H1 (cell line): ENCODE measurements around the gene MAST2. TPM values are rescaled to one million over a fixed set of nuclear protein-coding genes. Genes with fewer than 3 reads are reported as not detected.

Source experiments
- CTCF ChIA-PET: fragments of 300-600 bp; sonication (Branson Sonifier 250); formaldehyde crosslinking; loops from one replicate; lab custom pipeline; 2021; ENCODE audit not compliant: partially characterized antibody; lab: Charles Lee
- POLR2A ChIA-PET: fragments of 300-600 bp; sonication (Branson Sonifier 250); formaldehyde crosslinking; loops from one replicate; lab custom pipeline; 2021; ENCODE audit warnings: inconsistent platforms; ENCODE audit not compliant: partially characterized antibody; lab: Charles Lee
- DNase-seq, 2 experiments: peaks; one replicate each; pipeline versions ENCODE4 v3.0.0 to v3.0.0-alpha.2; 2010 to 2022; ENCODE audit warnings: low spot score in 2 of 2, low read depth in 1 of 2, mixed read lengths in 1 of 2
- FAIRE-seq: peaks from 2 replicates; lab custom pipeline; 2011; peaks lifted over from hg19 to GRCh38; lab: Jason Lieb, UNC
- H2AFZ ChIP-seq: 2 replicates; pipeline ENCODE4 v1.8.1; 2012; ENCODE audit warnings: low read length, inconsistent platforms
- H2AK5ac ChIP-seq: 2 replicates; pipeline ENCODE4 v1.6.1; 2013; ENCODE audit warnings: low read depth, low read length
- H2BK120ac ChIP-seq: replicated peaks from 2 replicates; pipeline ENCODE3; 2013; ENCODE audit warnings: low read depth, low read length, inconsistent platforms
- H2BK12ac ChIP-seq: 2 replicates; pipeline ENCODE4 v1.6.1; 2013; ENCODE audit warnings: low read depth, low read length
- H2BK15ac ChIP-seq: 2 replicates; pipeline ENCODE4 v1.6.1; 2013; ENCODE audit warnings: low read length
- H2BK20ac ChIP-seq: 2 replicates; pipeline ENCODE4 v1.6.1; 2013; ENCODE audit warnings: low read length
- H2BK5ac ChIP-seq: 2 replicates; pipeline ENCODE4 v1.6.1; 2013; ENCODE audit warnings: low read depth, low read length
- H3K14ac ChIP-seq: 2 replicates; pipeline ENCODE4 v1.6.1; 2013; ENCODE audit warnings: inconsistent platforms; ENCODE audit not compliant: insufficient read length
- H3K18ac ChIP-seq: 2 replicates; pipeline ENCODE4 v1.6.1; 2013; ENCODE audit warnings: low read length; ENCODE audit errors: extremely low read depth
- H3K23ac ChIP-seq: 2 replicates; pipeline ENCODE4 v1.6.1; 2013; ENCODE audit warnings: inconsistent platforms; ENCODE audit not compliant: insufficient read length
- H3K23me2 ChIP-seq: 2 replicates; pipeline ENCODE4 v1.6.1; 2013; ENCODE audit warnings: low read depth, low read length
- H3K27ac ChIP-seq: 2 replicates; pipeline ENCODE4 v1.6.1; 2011; ENCODE audit warnings: low read depth, low read length, inconsistent platforms
- H3K27me3 ChIP-seq, 4 experiments: replicated peaks in 1 of 4; 1 replicate in 1 of 4; 2 replicates in 3 of 4; pipeline versions ENCODE4 v1.6.1 to v1.8.1; 2011 to 2013; ENCODE audit warnings: low read length in 3 of 4, mild to moderate bottlenecking in 3 of 4, inconsistent platforms in 2 of 4, mixed read lengths in 2 of 4, moderate library complexity in 1 of 4; ENCODE audit not compliant: control insufficient read depth in 3 of 4, insufficient read depth in 3 of 4; ENCODE audit errors: extremely low read depth in 1 of 4
- H3K36me3 ChIP-seq, 4 experiments: 2 replicates each; pipeline versions ENCODE4 v1.6.1 to v1.8.1; 2011 to 2013; ENCODE audit warnings: mild to moderate bottlenecking in 4 of 4, low read length in 3 of 4, moderate library complexity in 2 of 4, control low read depth in 1 of 4, inconsistent platforms in 1 of 4; ENCODE audit not compliant: insufficient read depth in 4 of 4, control insufficient read depth in 2 of 4
- H3K4ac ChIP-seq: replicated peaks from 2 replicates; pipeline ENCODE3; 2013; ENCODE audit warnings: low read length, low read depth, mixed read lengths, inconsistent platforms; ENCODE audit not compliant: insufficient read length
- H3K4me1 ChIP-seq, 4 experiments: replicated peaks in 1 of 4; 1 replicate in 1 of 4; 2 replicates in 3 of 4; pipeline versions ENCODE4 v1.6.1 to v1.8.1; 2011 to 2013; ENCODE audit warnings: low read length in 3 of 4, inconsistent platforms in 2 of 4, mixed read lengths in 1 of 4; ENCODE audit not compliant: insufficient read depth in 4 of 4, control insufficient read depth in 3 of 4
- H3K4me2 ChIP-seq, 2 experiments: 2 replicates each; pipeline versions ENCODE4 v1.6.1 to v1.8.1; 2011 to 2013; ENCODE audit warnings: low read depth in 2 of 2, low read length in 2 of 2, control low read depth in 1 of 2, inconsistent platforms in 1 of 2, mild to moderate bottlenecking in 1 of 2; ENCODE audit not compliant: insufficient read depth in 1 of 2
- H3K4me3 ChIP-seq, 4 experiments: fragments of 200-600, 300-600 bp in 1 of 4; sonication (generic), shearing (Covaris generic), sonication (Bioruptor Twin) in 1 of 4; 2 replicates each; pipeline versions ENCODE4 v1.5.1 to v1.8.1; 2011 to 2016; ENCODE audit warnings: low read length in 4 of 4, low read depth in 3 of 4, control low read depth in 2 of 4, inconsistent platforms in 2 of 4, mild to moderate bottlenecking in 2 of 4, mixed read lengths in 1 of 4, moderate library complexity in 1 of 4; ENCODE audit not compliant: insufficient read depth in 2 of 4; ENCODE audit errors: extremely low read depth in 1 of 4
- H3K56ac ChIP-seq: replicated peaks from 2 replicates; pipeline ENCODE3; 2013; ENCODE audit warnings: low read depth, mild to moderate bottlenecking, mixed read lengths, low read length, inconsistent platforms; ENCODE audit not compliant: insufficient read length
- H3K79me1 ChIP-seq: 2 replicates; pipeline ENCODE4 v1.6.1; 2013; ENCODE audit warnings: low read depth, low read length, control low read depth
- H3K79me2 ChIP-seq, 2 experiments: 2 replicates each; pipeline versions ENCODE4 v1.6.1 to v1.8.1; 2012 to 2013; ENCODE audit warnings: low read length in 2 of 2, mild to moderate bottlenecking in 2 of 2, inconsistent platforms in 1 of 2; ENCODE audit not compliant: insufficient read depth in 2 of 2, control insufficient read depth in 1 of 2
- H3K9ac ChIP-seq, 4 experiments: replicated peaks in 1 of 4; 1 replicate in 1 of 4; 2 replicates in 3 of 4; pipeline versions ENCODE4 v1.6.1 to v1.8.1; 2011 to 2013; ENCODE audit warnings: low read depth in 3 of 4, low read length in 3 of 4, control low read depth in 2 of 4, mild to moderate bottlenecking in 2 of 4, moderate library complexity in 2 of 4, inconsistent platforms in 1 of 4; ENCODE audit errors: extremely low read depth in 1 of 4
- H3K9me3 ChIP-seq, 2 experiments: 2 replicates each; pipeline versions ENCODE4 v1.6.1 to v1.8.1; 2012 to 2013; ENCODE audit warnings: mild to moderate bottlenecking in 2 of 2, moderate library complexity in 2 of 2, control low read depth in 1 of 2, inconsistent platforms in 1 of 2, low read depth in 1 of 2, low read length in 1 of 2, mixed read lengths in 1 of 2; ENCODE audit not compliant: insufficient read depth in 2 of 2
- H4K20me1 ChIP-seq, 2 experiments: replicated peaks in 1 of 2; 2 replicates each; pipeline versions ENCODE3 to v1.8.1; 2011 to 2013; ENCODE audit warnings: inconsistent platforms in 2 of 2, low read length in 2 of 2, mild to moderate bottlenecking in 1 of 2; ENCODE audit not compliant: insufficient read depth in 2 of 2, control insufficient read depth in 1 of 2
- H4K5ac ChIP-seq: 2 replicates; pipeline ENCODE4 v1.6.1; 2013; ENCODE audit warnings: low read length, low read depth, mixed read lengths, inconsistent platforms; ENCODE audit not compliant: insufficient read length
- H4K8ac ChIP-seq: 2 replicates; pipeline ENCODE4 v1.8.0; 2013; ENCODE audit warnings: mild to moderate bottlenecking, moderate library complexity, low read length, inconsistent platforms; ENCODE audit not compliant: insufficient read depth; ENCODE audit errors: extremely low read depth
- H4K91ac ChIP-seq: replicated peaks from 2 replicates; pipeline ENCODE3; 2013; ENCODE audit warnings: low read length, mixed read lengths, inconsistent platforms; ENCODE audit not compliant: insufficient read length
- ATF2 ChIP-seq: IDR thresholded peaks from 2 replicates; pipeline ENCODE4 v1.6.1; 2012; ENCODE audit warnings: low read length, inconsistent platforms
- BRCA1 ChIP-seq: IDR thresholded peaks from 2 replicates; pipeline ENCODE4 v1.6.1; 2012; ENCODE audit warnings: low read depth, low read length, improper control_type of control experiment
- CHD1 ChIP-seq: IDR thresholded peaks from 2 replicates; pipeline ENCODE4 v1.6.1; 2012; ENCODE audit warnings: low read depth, low read length, improper control_type of control experiment
- GTF2F1 ChIP-seq: IDR thresholded peaks from 2 replicates; pipeline ENCODE4 v1.6.1; 2012; ENCODE audit warnings: low read depth, low read length, improper control_type of control experiment, borderline replicate concordance
- POLR2AphosphoS5 ChIP-seq: IDR thresholded peaks from 2 replicates; pipeline ENCODE4 v1.6.1; 2011; ENCODE audit warnings: low read depth, low read length
- POU5F1 ChIP-seq: IDR thresholded peaks from 2 replicates; pipeline ENCODE4 v1.6.1; 2011; ENCODE audit warnings: low read depth, mild to moderate bottlenecking, low read length, moderate library complexity
- SIN3A ChIP-seq, 2 experiments: IDR thresholded peaks in 1 of 2; conservative IDR thresholded peaks in 1 of 2; 2 replicates each; pipeline ENCODE4 v1.6.1; 2011 to 2012; ENCODE audit warnings: low read length in 2 of 2, improper control_type of control experiment in 1 of 2, low read depth in 1 of 2, mild to moderate bottlenecking in 1 of 2
- TAF1 ChIP-seq: IDR thresholded peaks from 2 replicates; pipeline ENCODE4 v1.6.1; 2011; ENCODE audit warnings: mild to moderate bottlenecking, low read depth, low read length
- WGBS, 2 experiments: shearing (Covaris generic) in 1 of 2; methylation state at CpG; one replicate each; pipeline versions ENCODE4 v1.1.6 to v1.1.7; 2013 to 2015; ENCODE audit warnings: low lambda C conversion rate in 2 of 2, mixed read lengths in 2 of 2, inconsistent platforms in 1 of 2, low coverage in 1 of 2, missing lambda C conversion rate in 1 of 2; ENCODE audit not compliant: insufficient replicate concordance in 2 of 2, insufficient coverage in 1 of 2, insufficient read length in 1 of 2; ENCODE audit errors: extremely low coverage in 1 of 2, missing lambda C conversion rate in 1 of 2; 5-methylcytosine and 5-hydroxymethylcytosine counted together
- polyA plus RNA-seq, 7 experiments: library from polyadenylated mRNA; depleted of rRNA in 3 of 7; stranded (reverse) in 5 of 7; unstranded in 2 of 7; fragments of >200 nt in 5 of 7; fragments of 200-250 nt in 2 of 7; gene quantifications; 1 replicate in 5 of 7; 2 replicates in 1 of 7; 4 replicates in 1 of 7; pipeline versions ENCODE4 v1.2.1 to v1.2.3, GENCODE V29; 2011 to 2013; ENCODE audit warnings: missing spikeins in 2 of 7, mixed read lengths in 2 of 7
- total RNA-seq: library from RNA; stranded (reverse); fragmentation: NEBNext Ultra II Directional; extraction: Animal tissue kit (Norgen Biotek cat#: 25700); gene quantifications from 2 replicates; pipeline ENCODE4 v1.2.1, GENCODE V29; 2021
- TF ChIP-seq, protein P1 (sequence below): IDR thresholded peaks from 2 replicates; pipeline ENCODE4 v1.6.1; 2012; ENCODE audit warnings: inconsistent platforms

Gene MAST2
- total and polyA plus RNA-seq, 2 of the 8 experiments (the other 6 are each of a cell fraction or from before 2014, with no cell fraction given) = 20.5 to 35.4 TPM

DNA sequence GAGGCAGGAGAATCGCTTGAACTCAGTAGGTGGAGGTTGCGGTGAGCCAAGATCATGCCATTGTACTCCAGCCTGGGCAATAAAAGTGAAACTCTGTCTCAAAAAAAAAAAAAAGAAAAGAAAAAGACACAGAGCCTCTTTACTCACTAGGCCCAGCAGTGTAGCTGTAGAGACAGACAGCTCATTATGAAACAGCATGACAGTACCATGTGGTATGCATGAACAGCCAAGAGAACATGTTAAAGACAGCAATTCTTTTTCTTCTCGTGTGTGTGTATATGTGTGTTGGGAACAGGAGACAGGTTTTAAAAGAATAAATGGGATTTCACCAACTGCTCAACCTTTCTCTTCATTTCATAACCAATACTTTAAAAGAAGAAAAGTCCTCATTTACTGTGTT lies 210.2 kb downstream of the MAST2 start:
- H3K27me3 ChIP-seq = no peaks in the 10 kb centered on the region
- H3K4ac ChIP-seq = no peak overlapping the region
- no peaks in the 10 kb centered on the region for H3K4me1 ChIP-seq
- H3K79me2 ChIP-seq = no peaks in the 10 kb centered on the region
- no peak overlapping the region for H3K4me3 ChIP-seq
- H3K27ac ChIP-seq = no peak overlapping the region
- no peak overlapping the region for H2BK5ac ChIP-seq
- H2BK20ac ChIP-seq = no peak overlapping the region
- FAIRE-seq = no peak
- H2AFZ ChIP-seq = no peak overlapping the region
- H3K79me1 ChIP-seq = no peaks in the 10 kb centered on the region
- no peak overlapping the region for H2BK12ac ChIP-seq
- POLR2A ChIA-PET = no interaction called here
- DNase-seq = no peak
- H3K36me3 ChIP-seq = peaks cover 2 to 12% (median 7%) of the 10 kb centered on the region in 4 experiments; a peak in 6 of 8 replicates
- no peak overlapping the region for H3K23ac ChIP-seq
- no peak overlapping the region for H4K5ac ChIP-seq
- no peaks in the 10 kb centered on the region for H3K9me3 ChIP-seq
- no peak for TF ChIP-seq POU5F1
- no peak for TF ChIP-seq BRCA1
- TF ChIP-seq TAF1 = no peak
- TF ChIP-seq ATF2 = no peak
- TF ChIP-seq SIN3A (conservative IDR thresholded peaks at IDR 0.05 in 1 of 2, IDR thresholded peaks at IDR 0.05 in 1 of 2; ENCODE audit: low read depth in 1 of 2, low read length in 2 of 2) = no peak
- TF ChIP-seq POLR2AphosphoS5 = no peak
- TF ChIP-seq CHD1 = no peak
- no peak for TF ChIP-seq GTF2F1
- TF ChIP-seq, protein P1, sequence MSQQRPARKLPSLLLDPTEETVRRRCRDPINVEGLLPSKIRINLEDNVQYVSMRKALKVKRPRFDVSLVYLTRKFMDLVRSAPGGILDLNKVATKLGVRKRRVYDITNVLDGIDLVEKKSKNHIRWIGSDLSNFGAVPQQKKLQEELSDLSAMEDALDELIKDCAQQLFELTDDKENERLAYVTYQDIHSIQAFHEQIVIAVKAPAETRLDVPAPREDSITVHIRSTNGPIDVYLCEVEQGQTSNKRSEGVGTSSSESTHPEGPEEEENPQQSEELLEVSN = no peak
- TF ChIP-seq, all 59 proteins: peak for 0
- Histone ChIP-seq H3K14ac (no peak overlapping the region), H3K18ac (no peak overlapping the region), H4K8ac (no peak overlapping the region), H3K4me2 (no peak overlapping the region), H4K91ac (no peak overlapping the region), H3K23me2 (no peaks in the 10 kb centered on the region), H3K9ac (no peak overlapping the region), H4K20me1 (no peaks in the 10 kb centered on the region), H3K56ac (no peak overlapping the region), H2BK15ac (no peak overlapping the region), H2AK5ac (no peak overlapping the region), H2BK120ac (no peak overlapping the region)
- 94% methylated on average over 3 of the region's 3 CpGs; no CpG with 5 or more reads in 1 of the 2 experiments for WGBS, 2 experiments
- CTCF ChIA-PET = interaction anchor here (0.6 kb wide), 1 partner anchor 333 kb away, joined by 3 read pairs; no protein-coding TSS in a partner anchor
